CD14-positive monocyte (primary cell): Measurements from ENCODE around the gene EBI3. TPM values are rescaled to one million over a fixed set of nuclear protein-coding genes. Genes with fewer than 3 reads are reported as not detected.

Source experiments
- DNase-seq, 3 donors: peaks; one replicate each; pipeline ENCODE4 v3.0.0-alpha.2; 2011 to 2022
- H2AFZ ChIP-seq: 2 replicates; pipeline ENCODE4 v1.6.0; 2012; ENCODE audit warnings: mild to moderate bottlenecking, low read depth, low read length, inconsistent platforms; ENCODE audit not compliant: insufficient read depth, poor library complexity, severe bottlenecking
- H3K27ac ChIP-seq, 2 donors: 1 replicate in 1 of 2; 2 replicates in 1 of 2; pipeline ENCODE4 v1.5.1; 2012 to 2013; ENCODE audit warnings: low read length in 2 of 2, control low read depth in 1 of 2, inconsistent platforms in 1 of 2, low read depth in 1 of 2, mild to moderate bottlenecking in 1 of 2
- H3K27me3 ChIP-seq, 2 donors: one replicate each; pipeline versions ENCODE4 v1.6.0 to v1.6.1; 2011 to 2013; ENCODE audit warnings: low read length in 2 of 2; ENCODE audit not compliant: control insufficient read depth in 2 of 2, insufficient read depth in 2 of 2
- H3K36me3 ChIP-seq, 2 donors: replicated peaks in 1 of 2; 1 replicate in 1 of 2; 2 replicates in 1 of 2; pipeline versions ENCODE4 v1.5.1 to v1.6.1; 2012 to 2013; ENCODE audit warnings: low read length in 2 of 2, control low read depth in 1 of 2, inconsistent platforms in 1 of 2, mild to moderate bottlenecking in 1 of 2; ENCODE audit not compliant: insufficient read depth in 2 of 2, control insufficient read depth in 1 of 2
- H3K4me1 ChIP-seq, 2 donors: 1 replicate in 1 of 2; 2 replicates in 1 of 2; pipeline versions ENCODE4 v1.5.1 to v1.6.1; 2012 to 2013; ENCODE audit warnings: low read length in 2 of 2, control low read depth in 1 of 2, inconsistent platforms in 1 of 2, mild to moderate bottlenecking in 1 of 2, moderate library complexity in 1 of 2; ENCODE audit not compliant: insufficient read depth in 2 of 2, control insufficient read depth in 1 of 2
- H3K4me2 ChIP-seq: replicated peaks from 2 replicates; pipeline ENCODE3; 2012; ENCODE audit warnings: low read length, moderate library complexity, mild to moderate bottlenecking; ENCODE audit not compliant: poor library complexity, severe bottlenecking; ENCODE audit errors: extremely low read depth
- H3K4me3 ChIP-seq, 3 experiments: fragments of 200-600 bp in 1 of 3; sonication (generic) in 1 of 3; replicated peaks in 1 of 3; 1 replicate in 2 of 3; 2 replicates in 1 of 3; pipeline ENCODE4 v1.5.1; 2011 to 2013; ENCODE audit warnings: low read length in 3 of 3, mild to moderate bottlenecking in 3 of 3, control low read depth in 2 of 3, low read depth in 2 of 3, inconsistent platforms in 1 of 3, moderate library complexity in 1 of 3
- H3K79me2 ChIP-seq: 2 replicates; pipeline ENCODE4 v1.6.0; 2012; ENCODE audit warnings: mild to moderate bottlenecking, control low read depth, inconsistent platforms, low read length, moderate library complexity; ENCODE audit not compliant: insufficient read depth
- H3K9ac ChIP-seq: 2 replicates; pipeline ENCODE4 v1.6.0; 2017; ENCODE audit warnings: low read length, mild to moderate bottlenecking; ENCODE audit not compliant: insufficient read depth, poor library complexity, severe bottlenecking
- H3K9me3 ChIP-seq, 2 donors: replicated peaks in 1 of 2; 1 replicate in 1 of 2; 2 replicates in 1 of 2; pipeline versions ENCODE4 v1.5.1 to v1.6.1; 2012 to 2013; ENCODE audit warnings: low read length in 2 of 2, control low read depth in 1 of 2; ENCODE audit not compliant: control insufficient read depth in 1 of 2, insufficient read depth in 1 of 2
- H4K20me1 ChIP-seq: 2 replicates; pipeline ENCODE4 v1.6.0; 2012; ENCODE audit warnings: mild to moderate bottlenecking, low read length, control low read depth, moderate library complexity; ENCODE audit not compliant: insufficient read depth
- H3K27ac Mint-ChIP-seq, 7 donors: one replicate each; pipeline ENCODE4 v1.8.0; 2020; ENCODE audit warnings: mild to moderate bottlenecking in 7 of 7, mixed read lengths in 7 of 7, moderate library complexity in 6 of 7, inconsistent platforms in 2 of 7
- H3K27me3 Mint-ChIP-seq, 3 donors: one replicate each; pipeline ENCODE4 v1.8.0; 2021 to 2022; ENCODE audit warnings: low read depth in 3 of 3, mild to moderate bottlenecking in 3 of 3, mixed read lengths in 3 of 3, moderate library complexity in 3 of 3, inconsistent platforms in 1 of 3
- H3K36me3 Mint-ChIP-seq, 2 donors: one replicate each; pipeline ENCODE4 v1.8.0; 2020; ENCODE audit warnings: mixed read lengths in 2 of 2, inconsistent platforms in 1 of 2, mild to moderate bottlenecking in 1 of 2
- H3K4me1 Mint-ChIP-seq: one replicate; pipeline ENCODE4 v1.8.0; 2020; ENCODE audit warnings: mild to moderate bottlenecking, mixed read lengths
- H3K4me3 Mint-ChIP-seq, 2 donors: one replicate each; pipeline ENCODE4 v1.8.0; 2020; ENCODE audit warnings: mild to moderate bottlenecking in 2 of 2, mixed read lengths in 2 of 2, moderate library complexity in 1 of 2
- H3K9me3 Mint-ChIP-seq, 7 donors: one replicate each; pipeline ENCODE4 v1.8.0; 2020 to 2022; ENCODE audit warnings: mixed read lengths in 7 of 7, mild to moderate bottlenecking in 6 of 7, moderate library complexity in 6 of 7, inconsistent platforms in 2 of 7
- CTCF ChIP-seq: fragments of 200-600 bp; IDR thresholded peaks from one replicate; pipeline ENCODE4 v1.8.0; 2022; ENCODE audit warnings: antibody characterized with exemption, mild to moderate bottlenecking
- WGBS: methylation state at CpG from one replicate; pipeline ENCODE4 v1.1.5; 2013; ENCODE audit warnings: missing lambda C conversion rate; ENCODE audit not compliant: insufficient coverage; 5-methylcytosine and 5-hydroxymethylcytosine counted together
- intact Hi-C, 2 donors: fragments of 100-400 bp; cut with micrococcal nuclease; formaldehyde crosslinking; loops; one replicate each; pipeline versions ENCODE4 v1.15.0 to v1.15.1; 2023
- polyA plus RNA-seq, 3 donors: library from polyadenylated mRNA; depleted of rRNA in 1 of 3; unstranded in 2 of 3; stranded (reverse) in 1 of 3; fragments of 300-500 nt in 2 of 3; fragments of >200 nt in 1 of 3; fragmentation: Illumina TruSeq in 2 of 3; gene quantifications; 1 replicate in 2 of 3; 2 replicates in 1 of 3; pipeline ENCODE4 v1.2.3, GENCODE V29; 2012 to 2021

The EBI3 gene
- polyA plus RNA-seq, 3 donors, result 0.14 to 0.40 TPM; not detected in 1

- no peaks in the 10 kb centered on the region for H4K20me1 ChIP-seq
- peak in 2 of 3 donors; percentile 14 to 25 for DNase-seq
- no peaks in the 10 kb centered on the region for H3K79me2 ChIP-seq
- H3K4me3 ChIP-seq, result no peak overlapping the region
- no peak overlapping the region for H3K9ac ChIP-seq
- H3K27ac ChIP-seq, result peak overlapping the region in 1 of 2 donors; percentile 58
- H3K4me1 ChIP-seq, result peaks cover 5 to 7% of the 10 kb centered on the region in 2 donors
- peaks cover 57 to 81% of the 10 kb centered on the region in 2 donors for H3K36me3 ChIP-seq
- Mint-ChIP-seq H3K9me3 (peaks cover 5 to 10% (median 7%) of the 10 kb centered on the region in 7 donors), H3K27me3 (peaks cover 0 to 1% (median 0%) of the 10 kb centered on the region in 3 donors), H3K4me3 (no peak overlapping the region), H3K4me1 (peaks cover 9% of the 10 kb centered on the region), H3K27ac (peak overlapping the region in 2 of 7 donors; percentile 50 to 73), H3K36me3 (peaks cover 65 to 97% of the 10 kb centered on the region in 2 donors)
- H2AFZ ChIP-seq, result no peak overlapping the region
- peaks cover 7 to 12% of the 10 kb centered on the region in 2 donors for H3K9me3 ChIP-seq
- H3K27me3 ChIP-seq, result no peaks in the 10 kb centered on the region
- intact Hi-C loops, result loop anchor here in 1 of 2 donors (10.0 kb wide), 1 partner anchor 264 kb away; no protein-coding TSS in a partner anchor
- no peak overlapping the region for H3K4me2 ChIP-seq
- WGBS, result 84% methylated on average over 5 of the region's 11 CpGs
- no peak for TF ChIP-seq CTCF
These were observed 31.4 kb downstream of the EBI3 start for GRCh38 chr19:4260613-4261191.

GRCh38 chr19:4264812-4265211 is 35.5 kb downstream of the EBI3 start:
- Histone ChIP-seq H3K27me3 (no peaks in the 10 kb centered on the region), H3K4me1 (peaks cover 15 to 16% of the 10 kb centered on the region in 2 donors), H4K20me1 (peaks cover 9% of the 10 kb centered on the region), H3K79me2 (no peaks in the 10 kb centered on the region), H3K27ac (no peak overlapping the region), H3K4me3 (no peak overlapping the region), H3K9me3 (no peaks in the 10 kb centered on the region), H2AFZ (no peak overlapping the region), H3K36me3 (peaks cover 41 to 78% of the 10 kb centered on the region in 2 donors), H3K9ac (no peak overlapping the region), H3K4me2 (no peak overlapping the region)
- Mint-ChIP-seq H3K27me3 (peaks cover 0 to 2% (median 1%) of the 10 kb centered on the region in 3 donors), H3K4me3 (no peak overlapping the region), H3K27ac (peak overlapping the region in 2 of 7 donors; percentile 42 to 60), H3K36me3 (peaks cover 65 to 95% of the 10 kb centered on the region in 2 donors), H3K9me3 (peaks cover 0 to 3% (median 0%) of the 10 kb centered on the region in 7 donors), H3K4me1 (peaks cover 18% of the 10 kb centered on the region)
- TF ChIP-seq CTCF, result no peak
- 82% methylated on average over 3 of the region's 4 CpGs for WGBS
- no peak for DNase-seq
- intact Hi-C loops, result loop anchor here in 1 of 2 donors (5.0 to 10.0 kb wide), 2 partner anchors 87 to 260 kb away; no protein-coding TSS in a partner anchor
